Measurements from ENCODE around the gene ZBED3. TPM values are rescaled to one million over a fixed set of nuclear protein-coding genes. Genes with fewer than 3 reads are reported as not detected.

The ZBED3 gene
- polyA plus RNA-seq (2011; rRNA removed) (5.0 and 6.2 TPM in 2 replicates), polyA minus RNA-seq (2011; rRNA and poly(A)+ RNA removed) (2.6 and 3.0 TPM in 2 replicates)

GRCh38 chr5:77086689-77087483 is at the start of gene ZBED3:
TSS of gene ZBED3 (minus strand) at chr5:77087285. CDS start at chr5:77077878, 9,407 bp downstream.
- POLR2A ChIA-PET = interaction anchor here (0.6 kb wide), 1 partner anchor 1206 kb away, joined by 3 read pairs; no protein-coding TSS in a partner anchor
- CTCF ChIA-PET = interaction anchor here (1.3 to 4.4 kb wide), 2 partner anchors 9 to 269 kb away, joined by 3 to 27 read pairs; no protein-coding TSS in a partner anchor
- Histone ChIP-seq H3K36me3 (ENCODE audit: control insufficient read depth, insufficient read depth, low read length) (no peaks in the 10 kb centered on the region), H3K27me3 (ENCODE audit: control insufficient read depth, insufficient read depth, low read length) (no peaks in the 10 kb centered on the region), H3K4me3 (ENCODE audit: low read depth, low read length) (peak within 1 kb of the TSS; percentile 71)
- TF ChIP-seq CTCF (IDR thresholded peaks at IDR 0.05; ENCODE audit: insufficient read depth, low read depth, low read length) = peak; percentile 48; the same call in 1 of the 2 replicates
- DNase-seq (ENCODE audit: low read depth) = peak; percentile 45

- H3K27me3 ChIP-seq (ENCODE audit: control insufficient read depth, insufficient read depth, low read length) = peaks cover 29% of the 10 kb centered on the region
- POLR2A ChIA-PET = interaction anchor here (0.6 to 0.7 kb wide), 2 partner anchors 268 to 359 kb away, joined by 5 to 6 read pairs; partner anchors contain the start of gene WDR41
- H3K4me3 ChIP-seq (ENCODE audit: low read depth, low read length) = no peak overlapping the region
- TF ChIP-seq CTCF (IDR thresholded peaks at IDR 0.05; ENCODE audit: insufficient read depth, low read depth, low read length) = no peak
- H3K36me3 ChIP-seq (ENCODE audit: control insufficient read depth, insufficient read depth, low read length) = no peaks in the 10 kb centered on the region
- DNase-seq (ENCODE audit: low read depth) = peak; percentile 88
- CTCF ChIA-PET = interaction anchor here (0.9 to 2.3 kb wide), 6 partner anchors 10 to 359 kb away, joined by 3 to 14 read pairs (median 4); partner anchors contain the start of gene WDR41
These were observed 46.1 kb upstream of the ZBED3 start for GRCh38 chr5:77133061-77133758.

- POLR2A ChIA-PET = no interaction called here
- TF ChIP-seq CTCF (IDR thresholded peaks at IDR 0.05; ENCODE audit: insufficient read depth, low read depth, low read length) = no peak
- Histone ChIP-seq H3K4me3 (ENCODE audit: low read depth, low read length) (no peak overlapping the region), H3K36me3 (ENCODE audit: control insufficient read depth, insufficient read depth, low read length) (no peaks in the 10 kb centered on the region), H3K27me3 (ENCODE audit: control insufficient read depth, insufficient read depth, low read length) (peaks cover 25% of the 10 kb centered on the region)
- CTCF ChIA-PET = interaction anchor here (3.9 kb wide), 1 partner anchor 361 kb away, joined by 20 read pairs; the partner anchor contains the start of gene WDR41
- no peak for DNase-seq (ENCODE audit: low read depth)
These were observed 44.3 kb upstream of the ZBED3 start for GRCh38 chr5:77131361-77131760.

- CTCF ChIA-PET = interaction anchor here (0.7 to 3.9 kb wide), 10 partner anchors 16 to 1033 kb away, joined by 3 to 20 read pairs (median 3); partner anchors contain the start of gene WDR41
- H3K27me3 ChIP-seq (ENCODE audit: control insufficient read depth, insufficient read depth, low read length) = peaks cover 18% of the 10 kb centered on the region
- H3K4me3 ChIP-seq (ENCODE audit: low read depth, low read length) = no peak overlapping the region
- no peak for DNase-seq (ENCODE audit: low read depth)
- POLR2A ChIA-PET = no interaction called here
- no peaks in the 10 kb centered on the region for H3K36me3 ChIP-seq (ENCODE audit: control insufficient read depth, insufficient read depth, low read length)
- TF ChIP-seq CTCF (IDR thresholded peaks at IDR 0.05; ENCODE audit: insufficient read depth, low read depth, low read length) = peak; percentile 66
These were observed 42.4 kb upstream of the ZBED3 start for GRCh38 chr5:77129391-77129990.
